ENCODE results near the gene ANTXR1.

Gene ANTXR1

GRCh38 chr2:69036926-69037325 lies 23.9 kb downstream of the ANTXR1 start:
- no peak for DNase-seq

GRCh38 chr2:69041214-69041613 lies 28.2 kb downstream of the ANTXR1 start:
- DNase-seq = no peak

- DNase-seq = no peak
Observed at GRCh38 chr2:69043736-69044400, 30.9 kb downstream of the ANTXR1 start.

GRCh38 chr2:69046221-69046662 lies 33.3 kb downstream of the ANTXR1 start:
- no peak for DNase-seq

- DNase-seq = no peak
Observed at GRCh38 chr2:69047625-69048145, 34.7 kb downstream of the ANTXR1 start.

- no peak for DNase-seq
Observed at GRCh38 chr2:69050802-69051201, 37.8 kb downstream of the ANTXR1 start.

- DNase-seq = no peak
Observed at GRCh38 chr2:69053416-69053965, 40.5 kb downstream of the ANTXR1 start.

- DNase-seq = no peak
Observed at GRCh38 chr2:69054431-69054830, 41.5 kb downstream of the ANTXR1 start.

GRCh38 chr2:69055688-69056470 lies 42.9 kb downstream of the ANTXR1 start:
- DNase-seq = no peak

GRCh38 chr2:69057660-69058059 lies 44.7 kb downstream of the ANTXR1 start:
- no peak for DNase-seq

GRCh38 chr2:69059731-69060290 lies 46.8 kb downstream of the ANTXR1 start:
- no peak for DNase-seq

- no peak for DNase-seq
Observed at GRCh38 chr2:69060938-69061501, 48.0 kb downstream of the ANTXR1 start.

GRCh38 chr2:69061525-69061924 lies 48.5 kb downstream of the ANTXR1 start:
- DNase-seq = no peak

- DNase-seq = no peak
Observed at GRCh38 chr2:69062307-69062962, 49.5 kb downstream of the ANTXR1 start.

GRCh38 chr2:69065735-69066336 lies 52.9 kb downstream of the ANTXR1 start:
- no peak for DNase-seq

- no peak for DNase-seq
Observed at GRCh38 chr2:69067026-69067630, 54.1 kb downstream of the ANTXR1 start.

GRCh38 chr2:69067866-69068265 lies 54.9 kb downstream of the ANTXR1 start:
- DNase-seq = no peak

- no peak for DNase-seq
Observed at GRCh38 chr2:69070969-69071368, 58.0 kb downstream of the ANTXR1 start.

GRCh38 chr2:69073928-69074570 lies 61.1 kb downstream of the ANTXR1 start:
- no peak for DNase-seq

- no peak for DNase-seq
Observed at GRCh38 chr2:69074918-69075317, 61.9 kb downstream of the ANTXR1 start.

GRCh38 chr2:69075486-69075885 lies 62.5 kb downstream of the ANTXR1 start:
- DNase-seq = no peak

Measured in CD4-positive, alpha-beta T cell treated with Interleukin-21 for 1 hour (primary cell).